Left cardiac atrium (tissue), 4 donors: Measurements from ENCODE around the gene ALPI. TPM values are rescaled to one million over a fixed set of nuclear protein-coding genes. Genes with fewer than 3 reads are reported as not detected.
A peak's percentile ranks its signal among the peaks of the same experiment; 100 is the strongest.
"Not testable (repeated sequence)": the region's sequence is repeated elsewhere in the genome, so short reads cannot be mapped to it uniquely, and the experiment has no call there.

Experiments
- ATAC-seq, 2 donors: fragments of 200-7000 bp; cut with Tn5 transposase; one replicate each; pipeline ENCODE4 v1.9.1; 2020; ENCODE audit warnings: mild to moderate bottlenecking in 2 of 2, moderate library complexity in 2 of 2
- DNase-seq: peaks from one replicate; pipeline ENCODE4 v3.0.0-alpha.2; 2020
- intact Hi-C, 2 donors: fragments of 100-400 bp; cut with DNase I; formaldehyde crosslinking; loops; one replicate each; pipeline versions ENCODE4 v1.14.1 to v1.15.1; 2022 to 2023
- long read RNA-seq: library from polyadenylated mRNA; unstranded; transcript quantifications from one replicate; pipeline ENCODE4 v2.0.0, GENCODE V29; 2021
- total RNA-seq, 2 donors: library from RNA; stranded (reverse); fragmentation: NEBNext Ultra II Directional; extraction: Animal tissue kit (Norgen Biotek cat#: 25700); gene quantifications; one replicate each; pipeline ENCODE4 v1.2.1, GENCODE V29; 2021
- donor health status: DM: no; HTN: yes; CAD: no.
- donor health status: DM: no; HTN: yes; CAD: no; lungs with severe emphysema.
- donor health status: DM: yes; HTN: yes; CAD: no.
- donor health status: Dilated cardiomyopathy.

The ALPI gene
- total RNA-seq: not detected
- long read RNA-seq: 0 reads

DNA sequence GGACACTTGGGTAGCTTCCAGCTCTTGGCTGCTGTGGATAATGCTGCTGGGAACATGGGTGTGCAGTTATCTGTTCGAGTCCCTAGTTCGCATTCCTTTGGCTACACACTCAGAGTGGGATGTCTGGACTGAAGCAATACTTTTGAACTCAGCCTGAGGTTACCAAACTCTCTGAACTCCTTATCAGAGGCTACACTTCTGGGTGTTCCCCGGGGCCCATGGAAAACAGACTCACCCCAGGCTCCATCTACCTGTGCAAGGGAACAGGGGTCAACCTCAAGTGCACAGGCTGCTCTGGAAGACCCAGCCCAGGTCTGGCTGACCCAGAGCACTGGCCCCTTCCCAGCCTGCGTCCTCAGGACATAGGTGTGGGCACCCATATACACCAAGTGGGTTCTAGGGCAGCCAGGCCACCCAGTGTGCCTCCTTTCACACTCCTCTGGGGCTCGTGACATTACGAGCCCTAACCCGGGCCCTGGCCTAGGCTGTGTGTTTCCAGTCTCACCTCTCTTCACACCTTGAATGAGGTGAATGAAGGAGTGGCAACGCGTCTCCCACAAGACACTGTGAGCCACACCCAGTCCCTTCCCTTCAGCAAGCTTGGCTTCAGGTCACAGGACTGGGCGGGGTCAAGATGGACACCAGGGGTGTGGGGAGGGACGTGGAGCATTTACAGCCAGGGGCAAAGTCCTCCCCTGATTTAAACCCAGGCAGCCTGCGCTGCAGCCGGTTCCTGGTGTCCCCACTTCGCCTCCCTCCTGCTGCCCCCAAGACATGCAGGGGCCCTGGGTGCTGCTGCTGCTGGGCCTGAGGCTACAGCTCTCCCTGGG lies at the start of gene ALPI:
ALPI (plus strand) TSS at position 728 of the 830 bp plus-strand sequence; CDS start at position 775, 47 bp downstream.
- DNase-seq: no peak
- intact Hi-C loops: no loop called here
- no peak for ATAC-seq

GRCh38 chr2:232406556-232407310 lies 49.2 kb upstream of the ALPI start, which contains the start of gene ALPG:
ALPG (plus strand) TSS chr2:232406844; CDS start chr2:232406895, 51 bp downstream.
- ATAC-seq (no peak), DNase-seq (no peak)
- intact Hi-C loops: no loop called here

DNA sequence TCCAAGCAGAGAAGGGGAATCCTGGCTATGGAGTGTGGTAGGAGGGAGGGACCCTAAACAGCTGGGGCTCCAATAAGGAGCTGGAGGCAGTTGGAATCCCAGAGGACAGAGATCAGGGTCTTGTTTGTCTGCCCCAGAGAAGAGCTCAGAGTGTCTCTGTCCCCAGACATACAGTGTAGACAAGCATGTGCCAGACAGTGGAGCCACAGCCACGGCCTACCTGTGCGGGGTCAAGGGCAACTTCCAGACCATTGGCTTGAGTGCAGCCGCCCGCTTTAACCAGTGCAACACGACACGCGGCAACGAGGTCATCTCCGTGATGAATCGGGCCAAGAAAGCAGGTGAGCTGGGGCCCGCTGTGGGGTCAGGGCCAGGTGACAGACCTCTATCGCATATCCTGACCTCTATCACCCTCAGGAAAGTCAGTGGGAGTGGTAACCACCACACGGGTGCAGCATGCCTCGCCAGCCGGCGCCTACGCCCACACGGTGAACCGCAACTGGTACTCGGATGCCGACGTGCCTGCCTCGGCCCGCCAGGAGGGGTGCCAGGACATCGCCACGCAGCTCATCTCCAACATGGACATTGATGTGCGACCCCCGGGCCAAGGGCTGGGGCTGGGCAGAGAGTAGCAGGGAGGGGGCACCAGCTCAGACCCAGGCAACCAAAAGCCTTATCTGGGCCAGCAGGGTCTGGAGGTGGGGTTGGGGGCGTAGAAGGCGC lies 48.4 kb upstream of the ALPI start:
- DNase-seq, intact Hi-C loops, ATAC-seq: not testable (repeated sequence)

DNA sequence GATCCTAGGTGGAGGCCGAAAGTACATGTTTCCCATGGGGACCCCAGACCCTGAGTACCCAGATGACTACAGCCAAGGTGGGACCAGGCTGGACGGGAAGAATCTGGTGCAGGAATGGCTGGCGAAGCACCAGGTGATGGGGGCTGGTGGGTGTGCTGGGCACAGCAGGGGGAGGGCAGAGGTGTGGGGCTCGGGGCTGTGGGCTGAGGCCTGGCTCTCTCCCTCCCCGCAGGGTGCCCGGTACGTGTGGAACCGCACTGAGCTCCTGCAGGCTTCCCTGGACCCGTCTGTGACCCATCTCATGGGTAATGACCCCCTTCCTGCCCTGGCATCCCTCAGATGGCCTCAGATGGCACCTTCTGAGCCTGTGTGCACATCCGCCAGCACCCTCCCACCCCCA lies 47.7 kb upstream of the ALPI start:
- ATAC-seq, DNase-seq, intact Hi-C loops: not testable (repeated sequence)

DNA sequence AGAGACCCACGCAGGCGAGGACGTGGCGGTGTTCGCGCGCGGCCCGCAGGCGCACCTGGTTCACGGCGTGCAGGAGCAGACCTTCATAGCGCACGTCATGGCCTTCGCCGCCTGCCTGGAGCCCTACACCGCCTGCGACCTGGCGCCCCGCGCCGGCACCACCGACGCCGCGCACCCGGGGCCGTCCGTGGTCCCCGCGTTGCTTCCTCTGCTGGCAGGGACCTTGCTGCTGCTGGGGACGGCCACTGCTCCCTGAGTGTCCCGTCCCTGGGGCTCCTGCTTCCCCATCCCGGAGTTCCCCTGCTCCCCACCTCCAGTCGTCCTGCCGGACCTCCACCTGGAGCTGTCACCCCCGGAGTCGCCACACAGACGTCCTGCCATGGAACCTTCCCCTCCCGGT lies 46.3 kb upstream of the ALPI start:
- DNase-seq, intact Hi-C loops, ATAC-seq: not testable (repeated sequence)

DNA sequence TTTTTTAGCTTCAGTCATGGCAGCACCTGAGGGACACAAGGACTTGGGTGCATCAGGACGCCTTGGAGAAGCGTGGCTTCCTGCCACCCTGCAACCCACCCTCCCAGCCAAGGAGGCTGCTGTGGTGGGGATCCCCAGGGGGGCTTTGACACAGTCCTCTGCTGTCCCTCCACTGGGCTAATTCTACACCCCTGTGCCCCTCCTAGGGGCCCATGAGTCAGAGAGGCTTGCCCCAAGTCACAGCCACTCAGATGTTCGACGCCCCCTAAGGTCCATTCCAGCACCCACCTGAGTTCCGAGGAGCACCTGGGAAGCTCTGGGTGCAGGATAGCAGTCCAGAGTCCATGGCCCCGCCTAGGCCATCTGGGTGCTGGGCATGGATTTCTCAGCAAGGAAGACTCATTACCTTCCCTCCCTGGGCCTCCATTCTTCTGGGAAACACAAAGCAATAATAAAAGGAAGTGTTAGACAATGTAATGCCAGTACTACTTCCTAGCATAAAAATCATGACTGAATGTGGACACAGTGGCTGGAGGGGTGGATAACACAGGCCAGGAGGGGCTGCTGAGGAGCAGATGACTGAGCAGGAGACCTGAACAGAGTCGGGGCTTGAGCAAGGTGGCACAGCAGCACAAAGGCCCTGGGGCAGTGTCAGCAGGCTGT lies 45.6 kb upstream of the ALPI start:
- ATAC-seq: no peak
- intact Hi-C loops: no loop called here
- DNase-seq: no peak

DNA sequence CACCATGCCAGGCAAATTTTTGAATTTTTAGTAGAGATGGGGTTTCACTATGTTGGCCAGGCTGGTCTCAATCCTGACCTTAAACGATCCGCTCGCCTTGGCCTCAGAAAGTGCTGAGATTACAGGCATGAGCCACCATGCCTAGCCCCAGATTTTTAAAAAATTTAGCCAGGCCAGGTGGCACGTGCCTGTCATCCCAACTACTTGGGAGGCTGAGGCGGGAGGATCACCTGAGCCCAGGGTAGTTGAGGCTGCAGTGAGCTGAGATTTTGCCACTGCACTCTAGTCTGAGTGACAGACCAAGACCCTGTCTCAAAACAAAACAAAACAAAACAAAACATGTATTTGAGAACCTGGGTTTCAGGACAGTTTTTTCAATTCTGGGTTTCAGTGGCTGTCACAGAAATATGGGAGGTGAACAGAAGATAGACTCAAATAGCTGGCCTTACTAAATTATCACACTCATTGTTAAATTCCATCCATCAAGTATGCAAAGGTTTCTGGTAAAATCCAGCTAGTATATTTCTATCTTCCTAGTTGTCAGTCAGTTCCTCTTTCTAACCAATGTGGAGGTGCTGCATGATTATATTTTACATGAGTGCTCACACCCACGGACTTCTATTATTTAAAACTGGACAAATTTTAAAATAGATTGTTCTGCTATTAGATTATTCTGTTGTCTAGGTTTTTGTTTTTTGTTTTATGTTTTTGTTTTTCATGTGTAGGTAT lies 43.9 kb upstream of the ALPI start:
- DNase-seq (no peak), ATAC-seq (no peak)
- intact Hi-C loops: no loop called here

- DNase-seq: no peak
- intact Hi-C loops: no loop called here
- ATAC-seq: no peak
Measured at GRCh38 chr2:232412986-232413385, 43.0 kb upstream of the ALPI start.

DNA sequence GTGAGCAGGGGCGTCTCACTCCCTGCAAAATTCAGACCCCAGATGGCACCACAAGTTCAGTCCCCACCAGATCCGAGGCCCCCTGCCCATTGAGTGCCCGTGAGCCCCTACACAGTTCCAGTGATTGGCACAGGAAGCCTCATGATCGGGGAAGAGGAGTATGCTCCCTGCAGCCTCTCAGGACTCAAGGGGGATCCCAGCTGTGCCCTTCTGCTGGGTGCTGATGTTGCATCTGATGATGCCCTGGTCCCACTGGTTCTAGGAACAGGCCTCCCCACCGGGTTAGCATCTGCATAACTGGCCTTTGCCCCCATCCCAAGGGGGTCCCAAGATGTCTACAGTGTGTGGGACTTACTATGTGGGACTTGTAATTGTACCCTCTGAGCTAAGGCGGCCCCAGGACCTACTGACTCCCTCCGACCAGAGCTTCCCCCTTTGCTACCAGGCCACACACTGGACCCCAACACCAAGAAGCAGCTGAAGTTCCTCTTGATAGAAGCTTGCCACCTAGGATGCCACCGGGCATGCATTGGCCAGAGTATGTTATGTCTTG lies 40.7 kb upstream of the ALPI start:
- DNase-seq (no peak), ATAC-seq (no peak)
- intact Hi-C loops: no loop called here

DNA sequence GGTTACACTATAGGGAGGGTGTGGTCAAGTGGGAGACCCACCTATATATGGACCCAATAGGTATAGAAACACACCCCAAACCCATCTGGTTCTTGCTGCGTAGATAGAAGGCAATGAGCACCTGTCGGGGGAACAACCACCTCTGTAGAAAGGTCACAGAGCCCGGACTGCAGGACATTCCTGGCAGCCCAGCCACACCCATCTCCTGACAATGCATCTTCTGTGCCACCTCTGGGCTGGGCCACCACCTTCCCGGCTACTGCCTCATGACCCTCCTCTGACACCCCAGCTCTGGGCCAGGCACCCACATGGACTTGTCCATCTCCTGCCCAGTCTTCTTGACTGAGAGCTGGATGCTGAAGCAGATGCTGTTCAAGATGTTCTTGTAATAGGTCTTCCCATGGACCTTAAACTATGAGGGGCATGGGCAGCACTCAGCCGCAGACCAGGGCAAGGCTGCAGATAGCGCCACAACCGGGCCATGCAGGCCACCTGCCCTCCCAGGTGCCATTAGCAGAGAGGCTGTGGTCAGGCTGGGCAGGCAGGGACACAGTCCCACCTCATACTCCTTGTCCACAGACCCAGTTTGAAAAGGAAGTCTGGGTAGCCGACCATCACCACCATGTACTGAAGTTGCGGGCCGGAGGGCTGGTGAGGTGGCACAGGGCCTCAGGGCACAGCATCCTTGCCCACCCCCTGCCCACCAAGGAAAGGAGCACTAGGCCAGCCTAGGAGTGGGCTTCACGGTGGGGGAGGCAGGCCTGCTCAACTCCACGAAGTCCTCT lies 40.0 kb upstream of the ALPI start:
- ATAC-seq (no peak), DNase-seq (no peak)
- intact Hi-C loops: no loop called here

- intact Hi-C loops: no loop called here
- DNase-seq (no peak), ATAC-seq (no peak)
Measured at GRCh38 chr2:232416521-232417470, 39.2 kb upstream of the ALPI start.

GRCh38 chr2:232417489-232417888 lies 38.5 kb upstream of the ALPI start:
- ATAC-seq (no peak), DNase-seq (no peak)
- intact Hi-C loops: no loop called here

GRCh38 chr2:232418056-232418455 lies 37.9 kb upstream of the ALPI start:
- intact Hi-C loops: no loop called here
- ATAC-seq (no peak), DNase-seq (no peak)

- no peak for DNase-seq
- peak; percentile 30 to 35 for ATAC-seq
- intact Hi-C loops: no loop called here
Measured at GRCh38 chr2:232418466-232419244, 37.3 kb upstream of the ALPI start.

- DNase-seq (no peak), ATAC-seq (peak in 1 of 2 donors; percentile 10)
- intact Hi-C loops: no loop called here
Measured at GRCh38 chr2:232419245-232420072, 36.5 kb upstream of the ALPI start.
